ENCODE measurements around the gene GRB10.

Gene GRB10

DNA sequence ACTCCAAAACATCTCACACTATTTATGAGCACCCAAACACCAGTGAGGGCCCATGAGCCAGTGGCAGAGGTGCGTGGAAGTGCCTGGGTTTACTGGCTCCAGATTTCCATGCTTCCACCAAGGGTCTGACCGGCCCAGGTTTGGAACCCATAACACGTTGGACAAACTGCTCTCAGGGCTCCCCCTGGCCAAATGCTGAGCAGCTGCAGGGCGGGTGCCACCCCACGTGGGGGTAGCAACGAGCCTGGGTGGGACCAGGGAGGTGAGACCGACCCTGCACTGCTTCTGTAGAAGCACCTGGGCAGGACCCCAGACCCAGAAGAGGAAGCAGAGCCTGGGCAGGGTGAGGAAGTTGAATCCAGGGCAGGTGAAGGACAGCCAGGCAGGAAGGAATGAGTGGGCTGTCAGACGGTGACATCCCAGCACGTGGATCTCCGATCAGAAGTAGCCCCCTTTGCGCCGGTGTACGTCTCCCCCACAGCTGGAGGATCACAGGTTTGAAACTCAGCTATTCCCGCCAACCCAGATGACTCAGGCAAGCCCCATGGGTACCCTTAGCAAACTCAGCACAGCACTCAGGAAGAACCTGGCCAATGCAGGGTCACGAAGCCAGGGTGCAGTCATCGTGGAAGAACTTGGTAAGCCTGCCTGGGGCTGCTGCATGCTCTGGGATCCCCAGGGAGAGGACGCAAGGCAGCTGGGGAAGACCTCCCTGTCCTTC lies 117.1 kb downstream of the GRB10 start:
- no peak for DNase-seq

DNA sequence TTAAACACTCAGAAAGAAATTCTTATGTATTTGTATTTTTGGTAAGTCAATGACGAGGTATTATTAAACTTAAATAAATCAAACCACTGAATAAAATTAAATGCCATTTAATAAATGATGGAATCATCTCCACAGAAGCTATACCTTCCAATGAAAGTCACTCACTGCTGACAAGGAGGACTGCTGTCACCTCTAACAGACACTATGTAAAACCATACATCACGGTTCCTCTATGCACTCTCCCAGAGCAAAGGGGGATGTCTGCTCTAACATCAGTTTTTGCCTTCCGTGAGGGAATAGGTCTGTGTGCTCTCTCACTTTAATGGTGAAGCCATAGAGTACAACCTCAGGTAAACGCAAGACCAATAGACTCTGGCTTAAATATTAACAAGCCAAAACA lies 117.8 kb downstream of the GRB10 start:
- no peak for DNase-seq

DNA sequence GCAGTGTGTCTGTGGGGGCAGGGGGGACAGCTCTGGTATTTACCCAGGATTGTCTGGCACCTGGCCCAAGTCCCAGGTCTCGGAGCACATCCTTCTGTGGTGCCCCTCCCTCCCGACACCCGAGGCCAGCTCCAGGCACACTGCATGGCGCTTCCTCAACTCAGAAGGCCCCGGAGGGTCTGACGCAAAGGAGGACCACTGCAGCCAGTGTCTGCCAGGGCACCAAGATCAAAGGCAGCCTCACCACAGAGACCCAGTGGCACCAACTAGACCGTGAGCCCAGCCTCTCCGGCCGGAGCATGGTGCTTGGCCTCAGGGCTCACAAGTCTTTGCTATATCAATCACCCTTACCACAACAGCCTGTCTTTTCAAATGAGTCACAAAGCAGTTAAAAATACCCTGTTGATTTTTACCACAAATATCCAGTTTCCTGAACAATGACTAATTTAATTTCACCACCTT lies 118.2 kb downstream of the GRB10 start:
- DNase-seq, result no peak

DNA sequence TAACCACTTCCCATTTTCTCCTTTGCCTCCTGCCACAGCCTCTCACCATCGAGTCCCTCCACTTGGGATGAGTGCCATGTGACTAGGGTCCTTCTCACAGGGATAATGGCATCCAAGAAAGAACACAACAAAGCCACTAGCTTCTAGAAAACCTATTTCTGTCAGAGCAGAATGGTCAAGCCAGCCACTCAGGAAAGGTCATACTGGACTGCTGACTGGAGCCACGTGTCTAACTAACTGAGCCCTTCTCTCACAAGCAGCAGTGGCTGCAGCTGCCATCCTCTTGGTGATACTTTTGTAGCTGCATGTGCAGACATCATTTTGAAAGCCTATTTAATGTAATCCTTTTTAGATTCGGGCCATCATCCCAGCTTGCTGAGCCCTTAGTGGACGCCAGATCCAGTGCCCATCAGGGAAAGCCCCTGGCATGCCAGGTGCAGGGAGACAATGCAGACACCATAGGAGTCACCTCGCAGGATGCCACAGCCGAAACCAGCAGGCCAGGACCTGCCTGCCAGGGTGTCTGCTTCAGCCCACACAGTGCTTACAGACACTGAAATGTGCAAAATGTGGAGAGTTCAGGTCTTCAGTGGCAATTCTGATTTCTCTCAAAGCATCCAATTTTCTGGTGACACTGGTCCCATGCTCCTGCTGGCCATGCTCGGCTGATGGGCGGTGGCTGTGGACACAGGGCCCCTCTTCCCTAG lies 119.1 kb downstream of the GRB10 start:
- no peak for DNase-seq

DNA sequence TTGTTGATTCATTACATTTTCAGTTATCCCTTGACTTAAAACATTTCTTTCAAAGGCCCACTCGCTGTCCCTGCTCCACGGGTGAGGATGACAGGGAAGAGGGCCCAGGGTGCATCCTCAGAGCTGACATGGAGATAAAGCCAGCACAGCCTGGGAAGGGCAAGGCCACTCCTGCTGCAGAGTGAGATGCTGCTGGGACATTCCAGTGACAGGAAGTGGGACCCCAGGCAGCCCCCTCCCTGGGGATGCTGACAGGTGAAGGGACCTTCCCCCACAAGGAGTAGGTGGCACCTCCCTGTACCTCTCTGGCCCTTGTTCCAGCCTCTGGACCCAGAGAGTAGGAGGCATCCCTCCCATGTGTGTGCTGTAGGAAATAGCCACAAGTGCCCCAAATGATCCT lies 119.7 kb downstream of the GRB10 start:
- no peak for DNase-seq

DNA sequence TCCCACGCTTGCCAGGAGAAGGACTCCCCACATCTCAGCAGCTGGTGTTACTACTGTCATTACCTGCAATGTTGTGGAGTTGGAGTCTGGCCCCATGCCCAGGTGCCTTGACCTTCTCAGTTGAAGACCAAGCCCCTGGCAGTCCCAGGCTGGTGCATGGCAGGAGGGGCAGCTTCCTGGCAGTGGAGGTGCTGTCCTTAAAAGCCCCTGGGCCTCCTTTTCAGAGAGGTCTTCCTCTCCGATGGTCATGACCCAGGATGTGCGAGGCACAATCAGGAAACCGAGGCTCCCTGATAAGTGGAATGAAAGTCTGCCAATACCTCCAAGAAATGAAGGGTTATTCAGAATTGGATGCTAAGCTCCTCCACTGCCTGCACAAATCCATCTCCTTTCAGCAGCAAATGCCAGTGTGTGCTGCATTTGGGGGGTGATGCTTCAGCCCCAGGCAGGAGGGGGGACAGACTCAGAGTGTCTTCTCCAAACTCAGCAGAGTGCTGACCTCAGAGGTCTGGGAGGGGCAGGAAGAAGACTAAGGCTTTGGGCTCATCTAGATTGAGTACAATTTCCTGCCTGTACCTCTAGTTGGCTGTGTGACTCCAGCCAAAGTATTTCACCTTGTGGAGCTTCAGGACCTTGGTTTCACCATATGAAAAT lies 120.5 kb downstream of the GRB10 start:
- no peak for DNase-seq

DNA sequence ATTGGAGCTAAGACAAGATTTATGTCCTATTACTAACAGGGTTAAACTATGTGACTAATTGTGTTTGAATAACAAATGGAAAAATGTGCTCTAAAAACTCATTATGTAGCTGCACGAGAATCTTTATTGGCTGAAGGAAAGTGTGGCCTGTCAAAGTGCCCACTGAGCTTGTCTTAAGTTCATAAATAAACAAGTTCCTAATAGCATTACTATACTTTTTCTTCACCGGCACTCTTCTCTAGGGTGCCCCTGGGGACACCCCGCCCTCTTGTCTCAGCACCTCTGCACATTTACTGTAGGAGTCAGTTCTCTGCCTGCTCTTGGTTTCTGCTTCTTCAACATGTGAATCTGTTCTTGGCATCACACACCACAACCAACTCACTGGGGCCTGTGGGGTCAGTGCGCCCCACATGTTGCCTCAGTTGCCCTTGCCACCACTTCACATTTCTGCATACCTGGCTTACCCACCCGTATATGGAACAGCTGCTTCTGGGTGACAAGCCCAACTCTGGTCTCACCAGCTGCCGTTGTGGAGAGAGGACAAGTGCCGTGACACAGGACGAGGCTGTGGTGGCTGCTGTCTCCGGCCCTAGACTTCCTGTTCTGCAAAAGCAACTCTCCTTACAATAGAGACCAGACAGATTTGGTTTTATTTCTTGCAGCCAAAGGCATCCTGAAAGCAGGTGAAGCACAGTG lies 121.2 kb downstream of the GRB10 start:
- DNase-seq, result no peak

DNA sequence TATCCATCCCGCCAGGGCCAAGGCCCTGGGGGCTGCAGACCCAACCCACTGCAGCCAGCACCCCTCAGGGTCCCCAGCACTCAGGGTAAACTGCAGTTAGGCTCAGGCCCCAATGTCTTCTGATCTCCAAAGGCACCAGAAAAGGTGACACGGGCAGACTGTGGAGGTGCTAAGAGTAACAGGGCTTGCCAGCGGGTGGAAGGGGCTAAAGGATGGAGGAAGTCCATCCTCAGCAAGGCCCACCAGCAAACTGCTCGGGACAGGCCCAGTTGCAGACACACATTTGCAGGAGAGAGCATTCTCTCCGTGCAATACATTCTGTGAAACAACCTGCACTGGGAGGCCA lies 121.9 kb downstream of the GRB10 start:
- no peak for DNase-seq

DNA sequence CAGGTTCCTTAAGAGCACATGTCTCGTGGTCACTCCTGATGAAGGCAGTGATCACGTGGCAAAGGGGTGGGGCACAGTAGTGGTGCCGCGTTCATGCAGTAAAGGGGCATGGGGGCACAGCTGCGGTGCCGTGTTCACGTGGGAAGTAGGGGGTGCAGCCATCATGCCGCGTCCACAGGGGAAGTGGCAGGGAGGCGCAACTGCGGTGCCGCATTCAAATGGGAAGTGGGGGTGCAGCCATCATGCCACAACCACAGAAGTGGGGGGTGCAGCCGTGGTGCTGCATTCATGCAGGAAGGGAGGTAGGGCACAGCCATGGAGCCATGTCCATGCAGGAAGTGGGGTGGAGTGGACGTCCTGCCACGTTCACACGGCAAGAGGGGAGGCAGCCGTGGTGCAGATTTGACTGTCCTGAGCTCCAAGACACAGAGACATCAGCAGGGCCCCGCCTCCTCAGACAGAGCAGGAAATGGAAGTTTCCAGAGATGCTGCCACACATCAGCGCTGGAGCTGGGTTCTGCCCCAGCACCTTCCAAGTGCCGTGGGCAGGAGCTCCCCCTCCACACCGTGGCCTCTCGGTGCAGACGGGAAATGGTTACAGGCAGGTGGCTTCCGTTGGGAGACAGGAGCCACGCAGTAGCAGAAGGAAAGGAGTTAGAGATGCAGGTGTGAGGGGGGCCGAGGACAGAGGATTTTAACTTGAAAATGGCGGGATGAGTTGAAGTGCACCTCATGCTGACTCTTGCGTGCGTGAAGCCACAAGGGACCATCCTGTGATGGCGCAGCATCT lies 122.5 kb downstream of the GRB10 start:
- DNase-seq, result no peak

DNA sequence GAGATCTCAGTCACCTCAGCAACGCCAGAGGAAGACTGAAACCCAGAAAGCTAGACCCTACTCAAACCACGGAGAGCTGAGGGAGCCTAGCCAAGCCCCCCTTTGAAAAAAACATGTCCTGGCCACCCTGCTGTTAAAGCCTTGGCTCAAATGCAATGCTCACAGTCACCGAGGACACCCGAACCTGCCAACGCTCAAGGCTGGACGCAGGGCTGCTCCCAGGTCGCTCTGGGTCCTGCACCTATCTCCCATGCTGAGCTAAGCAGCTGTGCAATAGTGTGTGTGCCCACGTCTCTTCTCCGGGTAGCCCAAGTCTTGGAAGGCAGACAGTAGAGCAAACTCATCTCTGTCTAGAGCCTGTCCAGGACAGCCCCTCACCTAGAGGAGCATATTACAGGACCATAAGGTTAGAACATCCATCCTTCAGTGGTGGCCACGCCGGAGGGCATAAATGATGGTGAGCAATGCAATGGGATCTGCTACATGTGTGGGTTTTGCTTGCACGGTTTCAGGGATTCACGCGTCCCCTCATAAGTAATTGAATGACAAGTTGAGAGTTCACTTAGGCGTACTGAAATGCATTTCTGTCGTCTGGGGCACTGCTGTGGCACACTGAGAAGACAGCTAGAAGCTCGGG lies 123.2 kb downstream of the GRB10 start:
- no peak for DNase-seq

DNA sequence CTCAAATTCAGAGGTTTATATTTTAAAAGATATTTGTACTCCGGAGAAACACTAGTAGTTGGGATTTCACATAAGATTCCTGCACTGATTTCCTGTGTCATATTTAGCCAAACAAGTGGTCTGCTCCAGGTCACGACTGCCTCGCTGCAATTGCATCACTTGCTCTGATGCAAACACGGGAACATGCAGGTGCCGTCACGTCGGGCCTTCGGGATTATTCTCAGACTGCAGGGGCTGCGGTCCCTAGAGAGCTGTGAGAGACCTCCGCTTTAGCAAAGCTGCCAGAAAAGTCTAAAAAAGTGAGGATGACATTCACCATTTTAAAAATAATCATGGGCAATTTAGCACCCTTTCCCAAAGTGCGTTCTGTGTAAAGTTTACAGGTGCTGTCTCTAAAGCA lies 124.0 kb downstream of the GRB10 start:
- no peak for DNase-seq

DNA sequence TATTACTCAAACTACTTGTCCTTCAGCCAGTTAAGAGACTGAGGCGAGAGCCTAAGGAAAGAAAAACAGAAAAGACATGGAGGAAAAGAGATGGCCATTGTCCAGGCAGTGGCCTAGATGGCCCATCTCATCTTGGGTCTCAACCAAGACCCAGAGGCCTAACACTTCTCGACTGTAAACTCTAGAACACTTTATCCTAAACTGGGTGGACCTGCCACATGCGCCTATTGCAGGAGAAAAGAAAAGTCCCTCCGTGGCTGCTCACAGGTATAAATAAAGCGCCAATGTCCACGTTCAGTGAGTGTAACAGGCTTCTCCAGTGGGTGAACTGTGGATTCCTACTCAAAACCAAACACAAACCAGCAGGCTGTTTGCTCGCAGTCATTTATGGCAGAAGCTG lies 124.8 kb downstream of the GRB10 start:
- no peak for DNase-seq

DNA sequence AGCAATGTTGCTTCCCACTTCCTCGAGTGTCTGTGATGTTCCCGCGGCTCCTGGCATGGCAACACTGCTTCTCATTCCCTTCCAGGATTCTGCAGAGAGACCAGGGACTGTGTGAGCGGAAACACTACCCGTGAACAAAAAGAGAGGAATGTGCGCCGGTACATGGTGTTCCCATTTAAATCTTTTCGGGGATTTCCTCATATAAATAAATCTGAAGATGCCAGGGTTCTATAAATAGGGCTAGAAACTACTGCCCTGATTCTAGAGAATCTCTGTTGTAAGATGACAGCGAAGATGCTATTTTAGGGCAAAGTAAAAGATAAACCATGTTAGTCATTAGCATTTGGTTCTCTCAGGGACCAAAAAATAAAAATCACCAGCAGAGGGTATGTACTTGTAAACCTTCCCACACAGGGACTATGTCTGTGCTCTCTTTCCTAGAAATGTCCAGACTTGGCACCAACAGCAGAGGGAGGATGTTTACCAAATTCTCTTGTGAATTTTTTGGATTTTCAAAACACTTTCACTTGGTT lies 125.3 kb downstream of the GRB10 start:
- DNase-seq, result no peak

DNA sequence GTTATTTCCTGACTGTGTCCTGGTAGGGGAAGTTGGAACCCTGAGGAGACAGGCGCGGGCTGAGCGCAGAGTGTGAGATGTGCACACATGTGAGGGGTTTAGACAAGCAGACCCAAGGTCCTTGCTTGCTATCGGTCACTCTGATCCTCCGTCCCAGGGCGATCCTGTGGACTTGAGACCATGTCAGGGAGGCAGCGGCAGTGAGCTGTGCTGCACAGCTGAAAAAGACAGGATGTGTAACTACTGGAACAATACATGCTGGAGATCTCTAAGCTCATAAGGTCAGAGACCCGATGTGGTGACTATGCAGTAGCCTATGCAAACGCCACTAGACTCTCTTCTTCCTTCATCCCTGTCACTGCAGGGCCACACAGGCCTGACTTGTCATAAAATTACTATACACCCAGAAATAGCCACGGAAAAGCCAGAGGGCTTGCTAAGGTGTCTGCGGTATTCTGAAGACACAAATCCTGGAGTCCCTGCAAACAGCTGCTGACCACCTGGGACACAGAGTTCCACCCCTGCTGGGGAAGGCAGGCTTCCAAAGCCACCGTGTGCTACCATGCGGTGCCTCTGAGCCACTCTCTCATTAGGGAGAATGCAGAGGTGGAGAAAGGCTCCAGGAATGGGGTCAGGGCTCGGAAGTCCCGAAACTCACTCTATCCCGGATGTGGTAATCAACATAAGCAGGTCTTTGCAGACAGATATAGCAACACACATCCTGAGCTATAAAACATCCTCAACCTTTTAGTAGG lies 126.4 kb downstream of the GRB10 start:
- no peak for DNase-seq

DNA sequence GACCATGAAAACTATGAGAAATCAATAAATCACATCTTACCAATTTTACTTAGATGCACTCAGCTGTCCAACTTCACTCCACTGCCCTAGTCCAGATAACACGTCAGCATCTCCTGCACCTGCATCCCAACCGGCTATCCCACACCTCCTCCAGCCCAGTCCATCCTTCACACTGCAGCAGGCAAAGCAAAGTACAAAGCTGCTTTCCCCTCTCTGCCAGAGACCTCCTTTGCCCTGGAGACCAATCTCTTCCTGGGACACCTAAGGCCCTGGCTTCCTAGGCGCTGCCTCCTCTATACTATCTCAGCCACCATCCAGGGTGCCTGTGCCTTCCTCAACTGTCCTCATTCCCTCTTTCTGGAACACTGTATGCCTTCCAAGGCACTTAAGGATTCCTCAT lies 127.2 kb downstream of the GRB10 start:
- DNase-seq, result no peak

DNA sequence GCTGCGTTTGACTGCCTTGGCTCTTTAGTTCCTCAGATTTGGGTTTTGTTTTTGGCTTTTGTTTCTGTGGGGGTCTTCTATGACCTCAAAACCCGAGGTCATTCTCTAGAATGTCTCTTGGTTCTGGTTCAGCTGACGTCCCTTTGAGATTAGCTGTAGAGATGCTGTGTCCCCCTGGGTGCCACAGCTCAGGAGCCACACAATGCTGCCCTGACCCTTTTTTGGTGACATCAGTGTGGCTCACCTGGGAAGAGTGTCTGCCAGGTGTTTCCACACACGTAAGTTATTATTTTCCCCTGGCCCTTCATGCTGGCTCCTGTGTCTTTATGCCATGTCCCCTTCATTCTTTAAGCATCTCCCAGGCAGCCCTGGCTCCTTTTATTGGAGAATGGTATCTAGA lies 127.7 kb downstream of the GRB10 start:
- DNase-seq, result no peak

DNA sequence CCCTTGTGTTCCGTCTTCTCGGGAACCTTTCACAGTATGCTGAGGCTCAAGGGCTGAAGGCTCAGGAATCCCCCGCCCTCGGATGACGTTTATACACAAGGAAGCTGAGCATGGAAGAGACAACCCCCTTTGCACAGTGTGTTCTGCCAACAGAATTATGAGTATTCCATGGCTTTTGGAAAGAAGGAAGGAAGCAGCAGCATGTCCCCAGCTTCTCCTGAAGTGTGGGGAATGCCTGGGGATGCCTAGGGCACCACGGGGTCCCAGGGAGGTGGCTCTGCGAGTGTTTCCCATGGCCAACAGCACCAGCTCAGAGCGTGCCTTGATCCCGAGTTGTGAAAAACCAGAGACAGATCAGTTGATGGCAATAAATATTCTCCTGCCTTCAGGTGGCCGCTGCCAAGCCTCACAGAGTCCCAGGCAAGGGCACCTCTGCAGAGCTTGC lies 128.7 kb downstream of the GRB10 start:
- DNase-seq, result no peak

DNA sequence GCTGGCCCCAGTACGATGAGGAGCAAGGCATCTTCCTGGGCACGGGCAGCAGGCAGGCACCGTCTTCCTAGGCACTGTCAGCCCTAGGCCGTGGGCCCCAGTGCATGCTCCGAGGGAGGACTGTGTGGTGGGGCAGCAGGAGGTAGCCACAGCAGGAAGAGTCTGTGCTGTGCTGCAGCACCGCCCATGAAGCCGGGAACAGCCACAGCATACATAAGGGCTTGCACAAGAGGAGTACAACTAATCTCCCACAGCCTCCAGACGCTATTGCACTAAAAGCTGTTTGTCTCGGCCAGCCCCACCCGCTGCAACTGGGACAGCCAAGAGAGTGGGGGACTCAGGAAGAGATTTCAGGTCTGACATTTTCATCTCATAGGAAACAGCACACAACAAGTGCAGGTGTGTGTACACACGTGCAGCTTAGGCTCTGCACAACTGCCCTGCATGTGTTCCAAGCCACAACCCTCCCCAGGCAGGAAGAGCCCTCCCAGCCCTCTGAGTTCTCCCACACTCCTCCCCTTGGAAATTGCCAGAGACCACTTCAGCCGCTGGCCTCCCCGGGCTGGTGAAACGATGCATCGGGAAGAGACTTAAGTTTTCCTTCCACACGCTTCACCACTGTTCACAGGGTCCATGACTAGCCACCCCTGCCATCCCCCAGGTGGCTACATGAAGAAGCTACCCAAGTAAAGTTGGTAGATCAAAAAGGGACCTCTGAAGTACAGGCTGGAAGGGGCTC lies 129.4 kb downstream of the GRB10 start:
- no peak for DNase-seq

DNA sequence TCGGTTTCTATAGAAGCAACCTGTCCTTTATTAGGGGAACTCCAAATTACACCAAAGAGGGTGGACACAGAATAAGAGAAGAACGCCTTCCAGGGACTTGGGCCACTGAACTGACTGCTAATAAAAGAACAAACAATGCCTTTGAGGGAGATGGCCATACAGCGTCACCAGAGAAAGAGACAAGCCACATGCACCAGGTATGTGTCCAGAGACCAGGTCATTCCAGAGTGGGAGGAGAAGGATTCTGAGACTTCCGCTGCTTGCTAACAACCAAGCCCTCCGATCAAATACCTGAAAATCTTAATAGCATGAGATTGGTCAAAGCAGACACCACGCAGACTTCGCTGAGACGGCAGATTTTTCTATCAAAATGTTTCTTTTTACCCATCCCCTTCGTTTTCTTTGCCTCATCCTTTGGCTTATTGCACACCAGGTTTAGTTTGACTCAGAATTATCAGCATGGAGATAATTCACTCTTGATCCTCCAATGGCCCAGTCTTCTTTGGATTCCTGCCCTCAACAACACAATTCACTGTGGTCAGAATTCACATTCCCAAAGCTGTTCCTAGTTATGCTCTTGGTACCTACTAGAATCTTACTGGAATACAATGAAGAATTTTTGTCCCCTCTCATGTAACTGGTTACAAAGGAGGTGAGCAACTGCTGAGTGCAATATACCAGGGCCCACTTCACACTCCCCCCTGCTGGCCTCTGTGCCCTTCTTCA lies 130.1 kb downstream of the GRB10 start:
- DNase-seq, result no peak

Measured in NCI-H2107 (cell line).